KOPT-K1 (cell line): Measurements from ENCODE around the gene PSMD8.
"Not testable (repeated sequence)": the region's sequence is repeated elsewhere in the genome, so short reads cannot be mapped to it uniquely, and the experiment has no call there.

Experiments used
- H3K27ac ChIP-seq: fragments of 200-600 bp; sonication (generic); 2 replicates; pipeline ENCODE4 v1.5.1; 2016; ENCODE audit warnings: antibody characterized with exemption, mild to moderate bottlenecking, low read depth, low read length; ENCODE audit not compliant: poor library complexity, severe bottlenecking
- H3K36me3 ChIP-seq: fragments of 200-600 bp; sonication (generic); 2 replicates; pipeline ENCODE4 v1.5.1; 2017; ENCODE audit warnings: antibody characterized with exemption, mild to moderate bottlenecking, low read length, moderate library complexity; ENCODE audit not compliant: insufficient read depth
- H3K9me3 ChIP-seq: fragments of 200-600 bp; sonication (generic); 2 replicates; pipeline ENCODE4 v1.5.1; 2017; ENCODE audit warnings: antibody characterized with exemption, low read length, mild to moderate bottlenecking; ENCODE audit not compliant: insufficient read depth, poor library complexity, severe bottlenecking

PSMD8 gene

DNA sequence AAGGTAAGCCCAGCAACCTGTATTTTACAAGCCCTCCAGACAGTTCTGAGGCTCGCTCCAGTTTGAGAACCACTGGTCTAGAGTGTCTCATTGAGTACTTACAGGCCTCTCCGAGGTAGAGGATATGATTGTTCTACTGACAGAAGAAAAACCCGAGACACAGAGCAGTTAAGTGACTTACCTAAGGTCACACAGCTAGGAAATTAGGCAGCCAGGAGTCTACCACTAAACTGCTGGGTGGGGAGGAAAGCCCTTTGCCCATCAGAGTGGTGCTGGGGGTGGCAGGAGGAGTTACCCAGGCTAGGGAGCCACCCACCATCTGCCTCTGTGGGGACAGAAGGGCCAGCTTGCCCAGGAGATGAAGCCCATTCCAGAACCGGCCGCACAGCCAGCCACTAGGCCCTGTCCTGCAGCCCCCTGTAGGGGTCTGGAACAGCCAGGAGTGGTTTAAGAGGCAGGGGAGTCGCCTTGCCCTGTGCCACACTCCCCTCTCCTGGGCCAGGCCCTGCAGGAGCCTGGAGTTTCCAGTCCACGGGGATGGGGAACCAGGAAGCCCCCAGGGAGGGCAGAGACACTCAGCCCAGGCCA is 50.9 kb downstream of the PSMD8 start:
- Histone ChIP-seq H3K9me3 (no peaks in the 10 kb centered on the region), H3K27ac (no peak overlapping the region), H3K36me3 (no peaks in the 10 kb centered on the region)

GRCh38 chr19:38425810-38426466 is 51.6 kb downstream of the PSMD8 start, which contains the start of gene RASGRP4:
TSS of gene RASGRP4 (minus strand) at chr19:38426219. CDS start at chr19:38426091, 128 bp downstream.
- H3K27ac ChIP-seq = no peak within 1 kb of the TSS
- H3K36me3 ChIP-seq = no peaks in the 10 kb centered on the region
- H3K9me3 ChIP-seq = no peaks in the 10 kb centered on the region

- H3K9me3 ChIP-seq, H3K36me3 ChIP-seq, H3K27ac ChIP-seq: not testable (repeated sequence)
Measured at GRCh38 chr19:38427035-38427677, 52.8 kb downstream of the PSMD8 start.

GRCh38 chr19:38429055-38429810 is 54.9 kb downstream of the PSMD8 start:
- no peaks in the 10 kb centered on the region for H3K36me3 ChIP-seq
- no peaks in the 10 kb centered on the region for H3K9me3 ChIP-seq
- no peak overlapping the region for H3K27ac ChIP-seq

GRCh38 chr19:38429811-38430156 is 55.4 kb downstream of the PSMD8 start:
- H3K36me3 ChIP-seq = no peaks in the 10 kb centered on the region
- no peaks in the 10 kb centered on the region for H3K9me3 ChIP-seq
- no peak overlapping the region for H3K27ac ChIP-seq

- H3K27ac ChIP-seq = no peak overlapping the region
- no peaks in the 10 kb centered on the region for H3K36me3 ChIP-seq
- H3K9me3 ChIP-seq = no peaks in the 10 kb centered on the region
Measured at GRCh38 chr19:38430931-38431330, 56.6 kb downstream of the PSMD8 start.

DNA sequence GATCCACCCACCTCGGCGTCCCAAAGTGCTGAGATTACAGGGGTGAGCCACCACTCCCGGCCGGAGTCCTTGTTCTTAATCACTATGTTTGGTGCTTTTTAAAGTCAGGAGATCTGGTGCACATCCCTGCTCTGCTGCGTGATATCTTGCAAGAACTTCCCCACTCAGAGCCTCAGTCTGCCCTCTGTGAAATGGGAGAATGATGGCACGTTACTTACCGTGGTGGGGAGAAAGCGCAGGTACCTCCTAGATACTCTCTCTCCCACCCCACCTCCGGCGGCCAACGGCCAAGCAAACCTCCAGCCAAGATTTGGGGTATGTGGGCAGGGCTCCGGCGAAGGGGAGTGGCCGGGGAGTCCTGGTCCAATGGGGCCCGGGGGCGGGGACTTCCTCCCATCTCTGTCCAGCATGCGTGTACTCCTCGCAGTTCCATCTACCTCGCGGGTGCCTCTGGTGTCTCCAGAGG is 58.9 kb downstream of the PSMD8 start, which contains the start of gene RYR1:
TSS of gene RYR1 (plus strand) at position 424 of the 466 bp plus-strand sequence. CDS start 139 bp downstream, outside the sequence.
- Histone ChIP-seq H3K36me3 (no peaks in the 10 kb centered on the region), H3K9me3 (no peaks in the 10 kb centered on the region), H3K27ac (no peak within 1 kb of the TSS)
